Activated CD4-positive, alpha-beta T cell treated with anti-CD3 and anti-CD28 coated beads, Interleukin-2, Interleukin-6, amounts not matched to agents 100 ng/mL and 50 ng/mL, durations not matched to agents 16 hours and 8 hours (primary cell): ENCODE measurements around the gene NME4.
"Not testable (repeated sequence)": the region's sequence is repeated elsewhere in the genome, so short reads cannot be mapped to it uniquely, and the experiment has no call there.

Experiments used
- DNase-seq: peaks from one replicate; pipeline ENCODE4 v3.0.0-alpha.2; 2020

Gene NME4

DNA sequence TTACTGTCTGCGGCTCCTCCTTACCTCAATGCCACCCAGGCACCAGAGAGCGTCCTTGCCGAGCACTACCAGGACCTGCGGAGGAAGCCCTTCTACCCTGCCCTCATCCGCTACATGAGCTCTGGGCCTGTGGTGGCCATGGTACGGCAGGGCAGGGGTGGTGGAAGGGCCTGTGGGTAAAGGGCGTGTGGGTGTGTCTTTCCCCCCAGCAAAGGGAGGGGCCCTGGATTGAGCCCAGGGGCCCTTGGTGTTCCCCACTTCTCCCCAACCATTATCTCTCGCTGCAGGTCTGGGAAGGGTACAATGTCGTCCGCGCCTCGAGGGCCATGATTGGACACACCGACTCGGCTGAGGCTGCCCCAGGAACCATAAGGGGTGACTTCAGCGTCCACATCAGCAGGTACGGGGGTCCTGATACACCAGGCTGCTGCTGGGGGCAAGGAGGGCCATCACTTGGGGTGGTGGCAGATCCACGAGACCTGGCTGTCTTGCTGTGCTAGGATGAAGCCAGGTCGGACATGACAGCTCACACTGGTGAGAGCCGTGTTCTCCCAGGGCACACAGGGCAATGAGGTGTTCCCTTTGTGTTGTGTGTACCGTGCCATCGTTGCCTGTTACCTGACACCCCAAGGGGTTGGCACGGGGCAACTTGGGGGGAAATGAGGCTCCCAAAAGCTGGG is 2.5 kb downstream of the NME4 start:
- no peak for DNase-seq

- DNase-seq = no peak
Measured at GRCh38 chr16:400061-400591, 3.1 kb downstream of the NME4 start.

- peak; percentile 98 for DNase-seq
Measured at GRCh38 chr16:401468-402348, 4.7 kb downstream of the NME4 start, which contains the start of gene DECR2. DECR2 (plus strand) TSS chr16:401885; CDS start chr16:401964, 79 bp downstream.

- DNase-seq = no peak
Measured at GRCh38 chr16:404971-405486, 8.0 kb downstream of the NME4 start.

DNA sequence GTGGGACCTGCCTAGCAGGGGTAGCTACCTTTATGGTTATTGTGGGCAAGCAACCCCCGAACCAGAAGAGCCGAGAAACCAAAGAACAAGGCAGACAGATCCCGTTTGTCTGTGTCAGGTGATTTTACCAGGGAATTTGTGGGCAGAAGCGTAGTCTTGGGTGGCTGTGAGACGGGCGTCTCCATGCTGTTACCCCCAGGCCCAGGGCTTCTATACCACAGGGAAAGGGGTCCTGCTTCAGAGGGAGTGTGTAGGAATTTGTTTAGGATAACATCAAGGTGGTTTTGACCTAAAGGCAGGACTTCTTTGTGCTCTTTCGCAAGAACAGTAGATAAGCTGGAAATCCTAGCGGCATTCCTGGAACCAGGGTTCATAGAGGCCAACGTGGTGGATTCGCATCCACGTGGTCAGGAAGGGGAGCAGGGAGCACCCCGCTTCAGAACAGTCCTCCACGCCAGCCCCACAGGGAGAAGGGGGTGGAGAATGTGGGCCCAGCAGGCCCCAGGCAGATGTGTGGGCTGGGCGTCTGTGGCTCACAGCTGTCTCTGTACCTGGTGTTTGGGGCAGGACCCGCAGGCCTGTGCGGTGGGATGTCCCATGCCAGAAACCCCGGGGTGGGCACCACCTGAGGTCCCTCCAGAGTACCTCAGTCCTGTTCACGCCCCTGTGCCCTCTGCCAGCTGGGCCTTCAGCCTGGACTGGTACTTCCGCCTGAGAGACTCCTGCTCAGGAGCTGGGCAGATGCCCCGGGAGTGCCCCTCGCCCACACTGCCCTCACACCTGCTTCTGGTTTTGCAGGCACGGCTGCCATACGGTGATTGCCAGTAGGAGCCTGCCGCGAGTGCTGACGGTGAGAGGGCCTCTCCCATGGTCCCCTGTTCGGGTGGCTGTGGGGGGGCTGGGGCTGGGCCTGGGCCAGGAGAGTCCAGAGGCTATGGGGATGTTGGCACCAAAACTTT is 8.8 kb downstream of the NME4 start:
- no peak for DNase-seq

- DNase-seq = no peak
Measured at GRCh38 chr16:407253-407652, 10.3 kb downstream of the NME4 start.

GRCh38 chr16:410516-411178 is 13.6 kb downstream of the NME4 start:
- DNase-seq = no peak

- DNase-seq = no peak
Measured at GRCh38 chr16:411576-412265, 14.7 kb downstream of the NME4 start.

- no peak for DNase-seq
Measured at GRCh38 chr16:414395-415169, 17.6 kb downstream of the NME4 start.

GRCh38 chr16:415170-415498 is 18.1 kb downstream of the NME4 start:
- DNase-seq = not testable (repeated sequence)

DNA sequence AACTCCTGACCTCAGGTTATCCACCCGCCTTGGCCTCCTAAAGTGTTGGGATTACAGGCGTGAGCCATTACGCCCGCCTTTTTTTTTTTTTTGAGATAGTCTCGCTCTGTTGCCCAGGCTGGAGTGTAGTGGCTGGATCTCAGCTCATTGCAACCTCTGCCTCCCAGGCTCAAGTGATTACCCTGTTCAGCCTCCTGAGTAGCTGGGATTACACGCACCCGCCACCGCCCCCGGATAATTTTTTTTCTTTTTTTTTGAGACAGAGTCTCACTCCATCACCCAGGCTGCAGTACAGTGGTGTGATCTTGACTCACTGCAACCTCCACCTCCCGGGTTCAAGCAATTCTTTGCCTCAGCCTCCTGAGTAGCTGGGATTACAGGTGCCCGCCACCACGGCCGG is 25.2 kb downstream of the NME4 start:
- DNase-seq = not testable (repeated sequence)

DNA sequence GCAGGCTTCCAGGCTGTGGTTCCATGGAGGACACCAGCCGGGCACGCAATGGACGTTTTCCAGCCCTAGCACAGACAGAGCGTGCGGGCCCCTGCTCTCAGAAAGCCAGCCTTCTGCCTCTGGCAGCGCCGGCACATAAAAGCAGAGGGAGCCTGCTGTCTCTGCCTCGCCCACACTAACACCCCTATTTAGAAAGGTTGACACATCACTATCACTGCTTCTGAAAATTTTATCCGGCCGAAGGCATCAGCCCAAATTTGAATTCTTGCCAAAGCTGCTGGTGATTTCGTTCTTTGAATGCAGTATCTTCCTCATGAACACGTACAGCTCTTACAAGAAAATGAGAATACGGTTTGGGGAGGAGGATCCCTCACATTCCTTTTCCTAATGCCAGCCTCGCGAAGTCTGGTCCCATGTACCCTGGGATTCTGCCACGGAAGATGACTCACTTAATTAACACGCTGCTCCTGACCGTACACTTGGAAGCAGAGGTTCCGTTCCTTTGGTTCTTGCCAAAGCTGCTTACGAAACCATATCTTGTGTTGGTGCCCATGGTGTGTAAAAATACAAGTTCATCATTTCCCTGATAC is 27.1 kb downstream of the NME4 start:
- no peak for DNase-seq

GRCh38 chr16:424623-425081 is 27.7 kb downstream of the NME4 start:
- no peak for DNase-seq

GRCh38 chr16:425082-425718 is 28.2 kb downstream of the NME4 start, which contains the start of gene RAB11FIP3:
RAB11FIP3 (plus strand) TSS chr16:425649; CDS start chr16:426007, 358 bp downstream.
- peak; percentile 92 for DNase-seq

GRCh38 chr16:425740-426114 is 28.7 kb downstream of the NME4 start:
- no peak for DNase-seq

- no peak for DNase-seq
Measured at GRCh38 chr16:426115-426905, 29.3 kb downstream of the NME4 start.

DNA sequence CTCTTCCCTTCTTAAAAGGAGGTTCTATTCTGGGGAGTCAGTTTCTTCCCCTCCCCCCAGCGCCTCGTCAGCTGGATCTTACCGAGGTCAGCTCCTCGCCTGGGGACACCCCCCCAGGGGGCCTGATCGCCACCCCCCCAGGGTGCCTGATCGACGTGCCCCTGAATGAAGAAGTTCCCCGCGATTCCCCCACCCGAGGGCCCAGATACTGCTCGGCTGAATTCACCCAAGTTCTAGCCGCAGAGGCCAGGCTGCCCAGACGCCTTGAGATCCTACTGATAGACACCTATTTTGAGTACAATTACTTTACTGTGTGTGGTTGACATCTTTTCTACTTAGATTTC is 29.9 kb downstream of the NME4 start:
- DNase-seq = no peak

GRCh38 chr16:427250-427649 is 30.3 kb downstream of the NME4 start:
- no peak for DNase-seq

DNA sequence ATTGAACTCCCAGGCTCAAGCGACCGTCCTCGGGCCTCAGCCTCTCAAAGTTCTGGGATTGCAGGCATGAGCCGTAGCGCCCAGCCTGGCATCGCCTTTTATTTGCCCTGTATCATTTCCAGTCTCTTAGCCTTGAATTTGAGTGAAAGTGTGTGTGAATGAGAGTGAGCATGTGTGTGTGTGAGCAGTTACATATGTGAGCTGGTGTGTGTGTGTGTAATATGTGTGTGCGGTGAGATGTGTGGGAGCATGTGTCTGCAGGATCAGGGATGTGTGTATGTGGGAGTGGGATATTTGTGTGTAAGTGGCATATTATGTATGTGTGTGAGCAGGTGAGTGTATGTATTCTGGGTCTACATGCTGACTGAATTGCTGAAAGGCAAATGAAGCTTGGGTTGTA is 33.9 kb downstream of the NME4 start:
- no peak for DNase-seq
